Endothelial cell (in vitro differentiated cells): ENCODE measurements around the gene TMEM151A. TPM values are rescaled to one million over a fixed set of nuclear protein-coding genes. Genes with fewer than 3 reads are reported as not detected.
"Not testable (repeated sequence)": the region's sequence is repeated elsewhere in the genome, so short reads cannot be mapped to it uniquely, and the experiment has no call there.

ENCODE experiments used
- DNase-seq: peaks from one replicate; pipeline ENCODE4 v3.0.0; 2021; ENCODE audit warnings: low spot score
- H3K27ac Mint-ChIP-seq: one replicate; pipeline ENCODE4 v1.8.0; 2021; ENCODE audit warnings: mixed read lengths, inconsistent platforms; ENCODE audit not compliant: unreplicated experiment
- H3K27me3 Mint-ChIP-seq: one replicate; pipeline ENCODE4 v1.8.0; 2021; ENCODE audit warnings: mild to moderate bottlenecking, moderate library complexity, mixed read lengths, inconsistent platforms; ENCODE audit not compliant: unreplicated experiment
- H3K36me3 Mint-ChIP-seq: one replicate; pipeline ENCODE4 v1.8.0; 2021; ENCODE audit warnings: mild to moderate bottlenecking, low read depth, mixed read lengths, inconsistent platforms; ENCODE audit not compliant: unreplicated experiment
- H3K4me1 Mint-ChIP-seq: one replicate; pipeline ENCODE4 v1.8.0; 2021; ENCODE audit warnings: mild to moderate bottlenecking, mixed read lengths, inconsistent platforms; ENCODE audit not compliant: unreplicated experiment
- H3K4me3 Mint-ChIP-seq: one replicate; pipeline ENCODE4 v1.8.0; 2021; ENCODE audit warnings: mild to moderate bottlenecking, mixed read lengths, inconsistent platforms; ENCODE audit not compliant: unreplicated experiment
- H3K9me3 Mint-ChIP-seq: one replicate; pipeline ENCODE4 v1.8.0; 2021; ENCODE audit warnings: mixed read lengths, inconsistent platforms; ENCODE audit not compliant: unreplicated experiment
- CTCF ChIP-seq: fragments of 200-600 bp; sonication (generic); IDR thresholded peaks from one replicate; pipeline ENCODE4 v1.5.0; 2021; ENCODE audit warnings: antibody characterized with exemption; ENCODE audit not compliant: unreplicated experiment
- total RNA-seq: library from RNA; stranded (reverse); fragmentation: NEBNext Ultra II Directional; extraction: Animal tissue kit (Norgen Biotek cat#: 25700); gene quantifications from one replicate; pipeline ENCODE4 v1.2.1, GENCODE V29; 2021; ENCODE audit not compliant: unreplicated experiment

Gene TMEM151A
- total RNA-seq, 1 donor from 2014 or later = not detected

- Mint-ChIP-seq H3K9me3 (no peaks in the 10 kb centered on the region), H3K4me1 (peaks cover 10% of the 10 kb centered on the region), H3K27ac (no peak overlapping the region), H3K36me3 (peaks cover 29% of the 10 kb centered on the region), H3K27me3 (peaks cover 22% of the 10 kb centered on the region), H3K4me3 (no peak overlapping the region)
- no peak for TF ChIP-seq CTCF
- no peak for DNase-seq
Measured at GRCh38 chr11:66275984-66276612, 15.6 kb upstream of the TMEM151A start.

- H3K4me3 Mint-ChIP-seq, DNase-seq, H3K9me3 Mint-ChIP-seq, H3K27ac Mint-ChIP-seq: not testable (repeated sequence)
- peaks cover 14% of the 10 kb centered on the region for H3K4me1 Mint-ChIP-seq
- H3K36me3 Mint-ChIP-seq = peaks cover 34% of the 10 kb centered on the region
- peaks cover 26% of the 10 kb centered on the region for H3K27me3 Mint-ChIP-seq
Measured at GRCh38 chr11:66276619-66277018, 15.1 kb upstream of the TMEM151A start.

- not testable (repeated sequence) for H3K9me3 Mint-ChIP-seq, DNase-seq, H3K27ac Mint-ChIP-seq, H3K4me3 Mint-ChIP-seq
- peaks cover 23% of the 10 kb centered on the region for H3K27me3 Mint-ChIP-seq
- peaks cover 14% of the 10 kb centered on the region for H3K4me1 Mint-ChIP-seq
- H3K36me3 Mint-ChIP-seq = peaks cover 30% of the 10 kb centered on the region
Measured at GRCh38 chr11:66277064-66277463, 14.6 kb upstream of the TMEM151A start.

- peak; percentile 66 for DNase-seq
- no peak for TF ChIP-seq CTCF
- Mint-ChIP-seq H3K36me3 (peaks cover 25% of the 10 kb centered on the region), H3K9me3 (no peaks in the 10 kb centered on the region), H3K27ac (peak within 1 kb of the TSS; percentile 57), H3K4me1 (peaks cover 14% of the 10 kb centered on the region), H3K27me3 (peaks cover 23% of the 10 kb centered on the region), H3K4me3 (no peak within 1 kb of the TSS)
Measured at GRCh38 chr11:66277471-66278362, 14.0 kb upstream of the TMEM151A start, which contains the start of gene CNIH2. Gene CNIH2, plus strand, starts transcription at chr11:66278175. Its CDS starts 282 bp downstream, at chr11:66278457.

- Mint-ChIP-seq H3K4me3 (no peak overlapping the region), H3K4me1 (peaks cover 11% of the 10 kb centered on the region), H3K27me3 (peaks cover 24% of the 10 kb centered on the region), H3K27ac (no peak overlapping the region), H3K36me3 (peaks cover 17% of the 10 kb centered on the region), H3K9me3 (no peaks in the 10 kb centered on the region)
- no peak for TF ChIP-seq CTCF
- no peak for DNase-seq
Measured at GRCh38 chr11:66278363-66279091, 13.2 kb upstream of the TMEM151A start.
